ENCODE measurements around the gene FLAD1. TPM values are rescaled to one million over a fixed set of nuclear protein-coding genes. Genes with fewer than 3 reads are reported as not detected.
A peak's percentile ranks its signal among the peaks of the same experiment; 100 is the strongest.

The FLAD1 gene
- polyA plus RNA-seq, 1 experiment = 21.1 TPM

GRCh38 chr1:154940651-154941194 is 42.4 kb upstream of the FLAD1 start:
- POLR2A ChIA-PET = interaction anchor here (0.6 to 1.1 kb wide), 3 partner anchors 30 to 317 kb away, joined by 3 to 5 read pairs (median 3); partner anchors contain the start of gene SHC1
- no peak for TF ChIP-seq CTCF (IDR thresholded peaks at IDR 0.05; ENCODE audit: low read depth, low read length)
- DNase-seq (ENCODE audit: low read depth, low spot score) = no peak
- CTCF ChIA-PET = interaction anchor here (1.2 to 1.8 kb wide), 3 partner anchors 58 to 381 kb away, joined by 4 to 7 read pairs (median 6); no protein-coding TSS in a partner anchor
- no peak overlapping the region for H3K4me3 ChIP-seq (ENCODE audit: low read depth, low read length)
- no peak overlapping the region for H3K27ac ChIP-seq (ENCODE audit: low read depth, low read length)
- H3K27me3 ChIP-seq (ENCODE audit: control insufficient read depth, insufficient read depth, low read length) = peaks cover 2% of the 10 kb centered on the region
- H3K9me3 ChIP-seq (ENCODE audit: control insufficient read depth, insufficient read depth, low read length) = no peaks in the 10 kb centered on the region

- H3K9me3 ChIP-seq (ENCODE audit: control insufficient read depth, insufficient read depth, low read length) = no peaks in the 10 kb centered on the region
- TF ChIP-seq CTCF (IDR thresholded peaks at IDR 0.05; ENCODE audit: low read depth, low read length) = no peak
- POLR2A ChIA-PET = interaction anchor here (0.6 to 1.1 kb wide), 3 partner anchors 29 to 317 kb away, joined by 3 to 5 read pairs (median 3); partner anchors contain the start of gene SHC1
- CTCF ChIA-PET = interaction anchor here (1.3 to 1.8 kb wide), 2 partner anchors 272 to 382 kb away, joined by 6 to 7 read pairs; no protein-coding TSS in a partner anchor
- DNase-seq (ENCODE audit: low read depth, low spot score) = no peak
- peaks cover 2% of the 10 kb centered on the region for H3K27me3 ChIP-seq (ENCODE audit: control insufficient read depth, insufficient read depth, low read length)
- no peak overlapping the region for H3K4me3 ChIP-seq (ENCODE audit: low read depth, low read length)
- no peak overlapping the region for H3K27ac ChIP-seq (ENCODE audit: low read depth, low read length)
Observed at GRCh38 chr1:154941333-154942013, 41.7 kb upstream of the FLAD1 start.

- CTCF ChIA-PET = interaction anchor here (0.6 to 1.5 kb wide), 19 partner anchors 10 to 744 kb away, joined by 3 to 11 read pairs (median 3); partner anchors contain the start of gene PBXIP1
- H3K9me3 ChIP-seq (ENCODE audit: control insufficient read depth, insufficient read depth, low read length) = no peaks in the 10 kb centered on the region
- peak; percentile 86 for TF ChIP-seq CTCF (IDR thresholded peaks at IDR 0.05; ENCODE audit: low read depth, low read length)
- no peak overlapping the region for H3K27ac ChIP-seq (ENCODE audit: low read depth, low read length)
- POLR2A ChIA-PET = interaction anchor here (0.7 to 1.0 kb wide), 2 partner anchors 27 to 1049 kb away, joined by 4 read pairs; partner anchors contain the start of gene SHC1
- no peak for DNase-seq (ENCODE audit: low read depth, low spot score)
- H3K27me3 ChIP-seq (ENCODE audit: control insufficient read depth, insufficient read depth, low read length) = peaks cover 2% of the 10 kb centered on the region
- H3K4me3 ChIP-seq (ENCODE audit: low read depth, low read length) = no peak overlapping the region
Observed at GRCh38 chr1:154943649-154944400, 39.3 kb upstream of the FLAD1 start.

GRCh38 chr1:154944401-154945159 is 38.6 kb upstream of the FLAD1 start:
- ChIA-PET CTCF (interaction anchor here (0.6 to 1.5 kb wide), 18 partner anchors 9 to 745 kb away, joined by 3 to 11 read pairs (median 4); partner anchors contain the start of gene PBXIP1), POLR2A (interaction anchor here (0.7 to 1.0 kb wide), 2 partner anchors 26 to 1050 kb away, joined by 4 read pairs; partner anchors contain the start of gene SHC1)
- no peak for DNase-seq (ENCODE audit: low read depth, low spot score)
- H3K27ac ChIP-seq (ENCODE audit: low read depth, low read length) = no peak overlapping the region
- no peak overlapping the region for H3K4me3 ChIP-seq (ENCODE audit: low read depth, low read length)
- peaks cover 2% of the 10 kb centered on the region for H3K27me3 ChIP-seq (ENCODE audit: control insufficient read depth, insufficient read depth, low read length)
- no peaks in the 10 kb centered on the region for H3K9me3 ChIP-seq (ENCODE audit: control insufficient read depth, insufficient read depth, low read length)
- no peak for TF ChIP-seq CTCF (IDR thresholded peaks at IDR 0.05; ENCODE audit: low read depth, low read length)

Data from AG04450 (cell line).